OCI-LY3 (cell line): ENCODE results near the gene UBE2D4.

ENCODE experiments used
- CTCF ChIP-seq: fragments of 200-600, 300-600 bp; sonication (generic); IDR thresholded peaks from 2 replicates; pipeline ENCODE4 v1.5.1; 2014; ENCODE audit warnings: antibody characterized with exemption, low read length, low read depth
- EZH2phosphoT487 ChIP-seq: fragments of 200-600 bp; shearing (Covaris generic); IDR thresholded peaks from 2 replicates; pipeline ENCODE4 v1.6.1; 2018; ENCODE audit warnings: antibody characterized with exemption, mixed run types, low read depth

- TF ChIP-seq CTCF (no peak), EZH2phosphoT487 (no peak)
Observed at GRCh38 chr7:43937444-43937843, 11.2 kb downstream of the UBE2D4 start.
